WI38 (cell line): Measurements from ENCODE around the gene MAP1S.
A peak's percentile ranks its signal among the peaks of the same experiment; 100 is the strongest.

Experiments used
- H3K4me3 ChIP-seq: 2 replicates; pipeline ENCODE4 v1.5.1; 2011; ENCODE audit warnings: low read depth, mild to moderate bottlenecking, control low read depth, low read length
- TF ChIP-seq, protein P1 (sequence below): IDR thresholded peaks from 2 replicates; pipeline ENCODE4 v1.5.1; 2012; ENCODE audit warnings: low read depth, mild to moderate bottlenecking, control low read depth, low read length

The MAP1S gene

GRCh38 chr19:17720440-17720839 is 1.2 kb downstream of the MAP1S start:
- peak overlapping the region; percentile 94 for H3K4me3 ChIP-seq
- TF ChIP-seq, protein P1, sequence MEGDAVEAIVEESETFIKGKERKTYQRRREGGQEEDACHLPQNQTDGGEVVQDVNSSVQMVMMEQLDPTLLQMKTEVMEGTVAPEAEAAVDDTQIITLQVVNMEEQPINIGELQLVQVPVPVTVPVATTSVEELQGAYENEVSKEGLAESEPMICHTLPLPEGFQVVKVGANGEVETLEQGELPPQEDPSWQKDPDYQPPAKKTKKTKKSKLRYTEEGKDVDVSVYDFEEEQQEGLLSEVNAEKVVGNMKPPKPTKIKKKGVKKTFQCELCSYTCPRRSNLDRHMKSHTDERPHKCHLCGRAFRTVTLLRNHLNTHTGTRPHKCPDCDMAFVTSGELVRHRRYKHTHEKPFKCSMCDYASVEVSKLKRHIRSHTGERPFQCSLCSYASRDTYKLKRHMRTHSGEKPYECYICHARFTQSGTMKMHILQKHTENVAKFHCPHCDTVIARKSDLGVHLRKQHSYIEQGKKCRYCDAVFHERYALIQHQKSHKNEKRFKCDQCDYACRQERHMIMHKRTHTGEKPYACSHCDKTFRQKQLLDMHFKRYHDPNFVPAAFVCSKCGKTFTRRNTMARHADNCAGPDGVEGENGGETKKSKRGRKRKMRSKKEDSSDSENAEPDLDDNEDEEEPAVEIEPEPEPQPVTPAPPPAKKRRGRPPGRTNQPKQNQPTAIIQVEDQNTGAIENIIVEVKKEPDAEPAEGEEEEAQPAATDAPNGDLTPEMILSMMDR = no peak

DNA sequence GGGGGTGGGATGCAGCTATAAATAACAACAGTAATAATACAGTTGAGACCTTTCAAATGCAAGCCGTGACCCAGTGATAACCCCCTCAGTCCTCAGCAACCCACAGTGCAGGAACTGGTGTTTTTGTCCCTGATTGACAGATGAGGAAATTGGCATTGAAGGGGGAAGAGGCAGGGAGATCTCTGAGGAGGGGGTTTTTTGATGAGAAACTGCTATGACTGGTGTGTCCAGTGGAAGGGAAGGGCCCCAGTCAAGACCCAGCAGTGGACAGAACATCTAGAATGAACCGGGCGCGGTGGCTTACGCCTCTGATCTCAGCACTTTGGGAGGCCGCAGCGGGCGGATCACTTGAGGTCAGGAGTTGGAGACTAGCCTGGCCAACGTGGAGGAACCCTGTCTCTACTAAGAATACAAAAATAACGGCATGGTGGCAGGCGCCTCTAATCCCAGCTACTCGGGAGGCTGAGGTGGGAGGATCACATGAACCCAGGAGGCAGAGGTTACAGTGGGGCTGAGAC is 1.9 kb downstream of the MAP1S start:
- peak overlapping the region; percentile 94 for H3K4me3 ChIP-seq

GRCh38 chr19:17721821-17722220 is 2.5 kb downstream of the MAP1S start:
- TF ChIP-seq, protein P1 = no peak
- H3K4me3 ChIP-seq = no peak overlapping the region

More for the DNA sequence above, 1.9 kb downstream of the MAP1S start:
- TF ChIP-seq, protein P1 = no peak

GRCh38 chr19:17722655-17723240 is 3.5 kb downstream of the MAP1S start:
- TF ChIP-seq, protein P1 = no peak
- H3K4me3 ChIP-seq = no peak overlapping the region

- TF ChIP-seq, protein P1 = no peak
- H3K4me3 ChIP-seq = no peak overlapping the region
Observed at GRCh38 chr19:17724655-17725054, 5.4 kb downstream of the MAP1S start.

GRCh38 chr19:17725422-17726078 is 6.3 kb downstream of the MAP1S start:
- TF ChIP-seq, protein P1 = peak; percentile 19; the same call in 1 of the 2 replicates
- H3K4me3 ChIP-seq = no peak overlapping the region

- TF ChIP-seq, protein P1 = no peak
- no peak overlapping the region for H3K4me3 ChIP-seq
Observed at GRCh38 chr19:17726136-17726741, 7.0 kb downstream of the MAP1S start.
